PC-3 (cell line): Measurements from ENCODE around the gene FGFR2. TPM values are rescaled to one million over a fixed set of nuclear protein-coding genes. Genes with fewer than 3 reads are reported as not detected.

Source experiments
- ATAC-seq: fragments of 200-7000 bp; cut with Tn5 transposase; 2 replicates; pipeline ENCODE4 v1.9.1; 2020; ENCODE audit warnings: mild to moderate bottlenecking, moderate library complexity
- BruUV-seq: library from RNA; stranded (reverse); fragments of 400-500 nt; replicated peaks from 2 replicates; lab custom pipeline; 2021; lab: Mats Ljungman, UMichigan
- CTCF ChIA-PET: fragments of 300-600 bp; sonication (Branson Sonifier 250); formaldehyde crosslinking; loops from one replicate; lab custom pipeline; 2022; ENCODE audit warnings: antibody characterized with exemption; lab: Charles Lee
- POLR2A ChIA-PET: fragments of 300-600 bp; sonication (Branson Sonifier 250); formaldehyde crosslinking; loops from one replicate; lab custom pipeline; 2022; ENCODE audit warnings: antibody characterized with exemption; ENCODE audit not compliant: unreplicated experiment; lab: Charles Lee
- DNase-seq: peaks from one replicate; pipeline ENCODE4 v3.0.0-alpha.2; 2015
- H2AFZ ChIP-seq: fragments of 300-600 bp; sonication (generic); 2 replicates; pipeline ENCODE4 v1.6.0; 2016; ENCODE audit warnings: antibody characterized with exemption, low read length
- H3F3A ChIP-seq: fragments of 300-600 bp; sonication (generic); one replicate; pipeline ENCODE4 v1.6.0; 2017; ENCODE audit warnings: antibody characterized with exemption, low read length, control low read depth, mild to moderate bottlenecking; ENCODE audit not compliant: unreplicated experiment
- H3K27ac ChIP-seq: fragments of 300-600 bp; sonication (generic); 2 replicates; pipeline ENCODE4 v1.5.1; 2016; ENCODE audit warnings: mild to moderate bottlenecking, low read length
- H3K27me3 ChIP-seq: fragments of 300-600 bp; sonication (generic); 2 replicates; pipeline ENCODE4 v1.6.1; 2016; ENCODE audit warnings: low read length, mixed read lengths
- H3K36me3 ChIP-seq: fragments of 300-600 bp; sonication (generic); 2 replicates; pipeline ENCODE4 v1.6.1; 2016; ENCODE audit warnings: low read depth, mixed run types, low read length, mixed read lengths
- H3K4me1 ChIP-seq: fragments of 300-600 bp; sonication (generic); 2 replicates; pipeline ENCODE4 v1.5.1; 2016; ENCODE audit warnings: low read length; ENCODE audit not compliant: insufficient read depth
- H3K4me2 ChIP-seq: fragments of 300-600 bp; sonication (generic); 2 replicates; pipeline ENCODE4 v1.6.0; 2016; ENCODE audit warnings: low read length
- H3K4me3 ChIP-seq: fragments of 300-600 bp; sonication (generic); 2 replicates; pipeline ENCODE4 v1.5.1; 2016; ENCODE audit warnings: mild to moderate bottlenecking, low read length, mixed read lengths
- H3K79me2 ChIP-seq: fragments of 300-600 bp; sonication (generic); 2 replicates; pipeline ENCODE4 v1.6.1; 2017; ENCODE audit warnings: low read length, mixed read lengths
- H3K9ac ChIP-seq: fragments of 300-600 bp; sonication (generic); 2 replicates; pipeline ENCODE4 v1.6.0; 2016; ENCODE audit warnings: mild to moderate bottlenecking, low read length
- H3K9me2 ChIP-seq: fragments of 300-600 bp; sonication (generic); replicated peaks from 2 replicates; pipeline ENCODE4 v1.6.1; 2016; ENCODE audit warnings: mixed run types, low read length, mixed read lengths
- H3K9me3 ChIP-seq: fragments of 300-600 bp; sonication (generic); 2 replicates; pipeline ENCODE4 v1.6.1; 2016; ENCODE audit warnings: low read length, mixed read lengths
- H4K20me1 ChIP-seq: fragments of 300-600 bp; sonication (generic); 2 replicates; pipeline ENCODE4 v1.6.1; 2016; ENCODE audit warnings: low read length, mixed read lengths
- EZH2 ChIP-seq: fragments of 300-600 bp; sonication (generic); IDR thresholded peaks from one replicate; pipeline ENCODE4 v1.6.1; 2017; ENCODE audit warnings: antibody characterized with exemption, mild to moderate bottlenecking, low read length; ENCODE audit not compliant: unreplicated experiment
- EZH2phosphoT487 ChIP-seq: fragments of 300-600 bp; sonication (generic); IDR thresholded peaks from 2 replicates; pipeline ENCODE4 v1.6.1; 2018; ENCODE audit warnings: mild to moderate bottlenecking, antibody characterized with exemption, low read length, borderline replicate concordance
- intact Hi-C: fragments of 100-400 bp; cut with micrococcal nuclease; formaldehyde crosslinking; loops from 2 replicates; pipeline ENCODE4 v1.9.0; 2023
- total RNA-seq: library from RNA; depleted of rRNA; stranded (reverse); fragments of >200 nt; gene quantifications from 2 replicates; pipeline ENCODE4 v1.2.3, GENCODE V29; 2014
- TF ChIP-seq, protein P1 (sequence below): fragments of 300-600 bp; sonication (generic); conservative IDR thresholded peaks from 2 replicates; pipeline ENCODE4 v1.5.1; 2017; ENCODE audit warnings: antibody characterized with exemption, low read depth, mild to moderate bottlenecking, low read length

FGFR2 gene
- total RNA-seq, 1 experiment from 2014 or later, result 0.36 TPM

DNA sequence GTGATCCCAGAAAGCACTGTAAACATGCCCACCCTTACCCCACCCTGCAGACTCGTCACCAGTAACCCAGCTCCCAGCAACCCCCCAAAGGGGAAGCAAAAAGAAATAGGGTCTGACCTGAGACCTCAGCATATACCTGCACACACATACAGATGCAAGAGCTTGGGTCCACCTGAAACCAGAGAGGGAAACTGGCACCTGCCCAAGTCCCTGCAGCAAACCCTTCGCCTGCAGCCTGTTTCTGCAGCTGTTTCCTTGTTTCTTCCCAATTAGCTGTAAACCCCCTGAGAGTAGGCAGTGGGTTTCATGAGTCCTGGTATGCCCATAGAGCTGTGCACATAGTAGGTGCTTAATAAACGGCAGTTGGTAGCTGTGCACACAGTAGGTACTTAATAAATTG lies 140.5 kb downstream of the FGFR2 start:
- POLR2A ChIA-PET, result no interaction called here
- TF ChIP-seq EZH2phosphoT487 (no peak), EZH2 (no peak)
- TF ChIP-seq, protein P1, sequence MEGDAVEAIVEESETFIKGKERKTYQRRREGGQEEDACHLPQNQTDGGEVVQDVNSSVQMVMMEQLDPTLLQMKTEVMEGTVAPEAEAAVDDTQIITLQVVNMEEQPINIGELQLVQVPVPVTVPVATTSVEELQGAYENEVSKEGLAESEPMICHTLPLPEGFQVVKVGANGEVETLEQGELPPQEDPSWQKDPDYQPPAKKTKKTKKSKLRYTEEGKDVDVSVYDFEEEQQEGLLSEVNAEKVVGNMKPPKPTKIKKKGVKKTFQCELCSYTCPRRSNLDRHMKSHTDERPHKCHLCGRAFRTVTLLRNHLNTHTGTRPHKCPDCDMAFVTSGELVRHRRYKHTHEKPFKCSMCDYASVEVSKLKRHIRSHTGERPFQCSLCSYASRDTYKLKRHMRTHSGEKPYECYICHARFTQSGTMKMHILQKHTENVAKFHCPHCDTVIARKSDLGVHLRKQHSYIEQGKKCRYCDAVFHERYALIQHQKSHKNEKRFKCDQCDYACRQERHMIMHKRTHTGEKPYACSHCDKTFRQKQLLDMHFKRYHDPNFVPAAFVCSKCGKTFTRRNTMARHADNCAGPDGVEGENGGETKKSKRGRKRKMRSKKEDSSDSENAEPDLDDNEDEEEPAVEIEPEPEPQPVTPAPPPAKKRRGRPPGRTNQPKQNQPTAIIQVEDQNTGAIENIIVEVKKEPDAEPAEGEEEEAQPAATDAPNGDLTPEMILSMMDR, result no peak
- Histone ChIP-seq H3K9me3 (no peaks in the 10 kb centered on the region), H3F3A (no peaks in the 10 kb centered on the region), H4K20me1 (no peaks in the 10 kb centered on the region), H3K27me3 (peaks cover 17% of the 10 kb centered on the region), H3K27ac (no peak overlapping the region), H3K36me3 (no peaks in the 10 kb centered on the region), H3K9ac (no peak overlapping the region), H3K4me2 (no peak overlapping the region), H2AFZ (no peak overlapping the region), H3K4me1 (no peaks in the 10 kb centered on the region), H3K9me2 (no peaks in the 10 kb centered on the region), H3K79me2 (no peaks in the 10 kb centered on the region), H3K4me3 (no peak overlapping the region)
- intact Hi-C loops, result no loop called here
- CTCF ChIA-PET, result no interaction called here
- DNase-seq, result no peak
- BruUV-seq, result no TSS peak
- no peak for ATAC-seq

- POLR2A ChIA-PET, result no interaction called here
- CTCF ChIA-PET, result no interaction called here
- no peaks in the 10 kb centered on the region for H3K9me2 ChIP-seq
- H3K79me2 ChIP-seq, result no peaks in the 10 kb centered on the region
- no peak overlapping the region for H3K4me3 ChIP-seq
- H2AFZ ChIP-seq, result no peak overlapping the region
- H4K20me1 ChIP-seq, result no peaks in the 10 kb centered on the region
- intact Hi-C loops, result no loop called here
- no peaks in the 10 kb centered on the region for H3K4me1 ChIP-seq
- peaks cover 17% of the 10 kb centered on the region for H3K27me3 ChIP-seq
- no peaks in the 10 kb centered on the region for H3F3A ChIP-seq
- BruUV-seq, result no TSS peak
- DNase-seq, result no peak
- H3K27ac ChIP-seq, result no peak overlapping the region
- H3K36me3 ChIP-seq, result no peaks in the 10 kb centered on the region
- H3K4me2 ChIP-seq, result no peak overlapping the region
- TF ChIP-seq, protein P1, result no peak
- TF ChIP-seq EZH2phosphoT487 (no peak), EZH2 (no peak)
- H3K9ac ChIP-seq, result no peak overlapping the region
- H3K9me3 ChIP-seq, result no peaks in the 10 kb centered on the region
- ATAC-seq, result no peak
Observed at GRCh38 chr10:121455377-121455776, 142.9 kb downstream of the FGFR2 start.

DNA sequence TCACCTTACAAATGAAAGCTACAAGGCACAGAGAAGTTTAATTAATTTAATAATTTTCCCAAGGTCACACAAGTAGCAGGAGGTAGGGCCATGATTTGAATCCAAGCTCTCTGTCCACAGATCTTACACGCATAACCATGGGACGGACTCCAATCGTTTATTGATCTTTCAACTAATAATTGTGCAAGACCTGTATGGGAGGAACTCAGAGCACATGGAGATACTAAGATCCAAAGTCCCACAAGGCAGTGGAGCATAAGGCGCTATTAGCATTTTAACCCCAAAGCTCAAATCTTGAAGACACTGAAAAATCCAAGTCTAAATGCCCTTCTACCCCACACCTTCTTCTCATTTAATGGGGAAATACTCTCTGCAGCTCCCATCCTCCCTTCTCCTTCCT lies 143.5 kb downstream of the FGFR2 start:
- Histone ChIP-seq H3K9me2 (no peaks in the 10 kb centered on the region), H3K27ac (no peak overlapping the region), H4K20me1 (no peaks in the 10 kb centered on the region), H3K27me3 (peaks cover 19% of the 10 kb centered on the region), H3K79me2 (no peaks in the 10 kb centered on the region), H3K4me3 (no peak overlapping the region), H3F3A (no peaks in the 10 kb centered on the region), H3K36me3 (no peaks in the 10 kb centered on the region), H3K4me1 (no peaks in the 10 kb centered on the region), H3K9me3 (no peaks in the 10 kb centered on the region), H2AFZ (no peak overlapping the region), H3K4me2 (no peak overlapping the region), H3K9ac (no peak overlapping the region)
- ATAC-seq (no peak), DNase-seq (no peak)
- no TSS peak for BruUV-seq
- ChIA-PET CTCF (no interaction called here), POLR2A (no interaction called here)
- TF ChIP-seq EZH2phosphoT487, result no peak
- intact Hi-C loops, result no loop called here
